GM11168 (cell line): Measurements from ENCODE around the gene RIPOR1.
"Not testable (repeated sequence)": the region's sequence is repeated elsewhere in the genome, so short reads cannot be mapped to it uniquely, and the experiment has no call there.

Source experiments
- in situ Hi-C: fragments of 300-500 bp; cut with MboI; formaldehyde crosslinking; loops from one replicate; pipeline ENCODE4 v1.12.0; 2022; ENCODE audit warnings: low sequenced_read_pairs; ENCODE audit not compliant: unreplicated experiment

The RIPOR1 gene

GRCh38 chr16:67513892-67514291, 14.7 kb upstream of the RIPOR1 start:
- in situ Hi-C loops, result not testable (repeated sequence)

GRCh38 chr16:67514382-67514828, 14.2 kb upstream of the RIPOR1 start:
- in situ Hi-C loops, result no loop called here

GRCh38 chr16:67516296-67517154, 12.1 kb upstream of the RIPOR1 start:
- in situ Hi-C loops, result loop anchor here (5.0 kb wide), 1 partner anchor 34 kb away; the partner anchor contains the start of genes AGRP and ATP6V0D1

- in situ Hi-C loops, result loop anchor here (5.0 kb wide), 1 partner anchor 35 kb away; the partner anchor contains the start of genes AGRP and ATP6V0D1
Observed at GRCh38 chr16:67517155-67517445, 11.5 kb upstream of the RIPOR1 start.

GRCh38 chr16:67517661-67518423, 10.8 kb upstream of the RIPOR1 start:
- in situ Hi-C loops, result loop anchor here (5.0 kb wide), 1 partner anchor 36 kb away; the partner anchor contains the start of genes AGRP and ATP6V0D1

- in situ Hi-C loops, result loop anchor here (5.0 kb wide), 1 partner anchor 36 kb away; the partner anchor contains the start of genes AGRP and ATP6V0D1
Observed at GRCh38 chr16:67518676-67519075, 10.0 kb upstream of the RIPOR1 start.

GRCh38 chr16:67519242-67519641, 9.4 kb upstream of the RIPOR1 start:
- in situ Hi-C loops, result loop anchor here (5.0 kb wide), 1 partner anchor 37 kb away; the partner anchor contains the start of genes AGRP and ATP6V0D1

- in situ Hi-C loops, result no loop called here
Observed at GRCh38 chr16:67521095-67521804, 7.4 kb upstream of the RIPOR1 start.

- in situ Hi-C loops, result no loop called here
Observed at GRCh38 chr16:67525176-67525860, 3.3 kb upstream of the RIPOR1 start.

GRCh38 chr16:67526149-67526791, 2.4 kb upstream of the RIPOR1 start:
- in situ Hi-C loops, result no loop called here

- in situ Hi-C loops, result no loop called here
Observed at GRCh38 chr16:67528870-67529581, 397 bp downstream of the RIPOR1 start.

GRCh38 chr16:67529582-67530012, 968 bp downstream of the RIPOR1 start:
- in situ Hi-C loops, result no loop called here

- in situ Hi-C loops, result no loop called here
Observed at GRCh38 chr16:67530013-67530939, 1.6 kb downstream of the RIPOR1 start.

- in situ Hi-C loops, result no loop called here
Observed at GRCh38 chr16:67531247-67531646, 2.6 kb downstream of the RIPOR1 start.

- in situ Hi-C loops, result no loop called here
Observed at GRCh38 chr16:67533024-67533560, 4.5 kb downstream of the RIPOR1 start.

GRCh38 chr16:67533987-67534386, 5.4 kb downstream of the RIPOR1 start:
- in situ Hi-C loops, result not testable (repeated sequence)

GRCh38 chr16:67534431-67534830, 5.8 kb downstream of the RIPOR1 start:
- in situ Hi-C loops, result no loop called here
